ENCODE data around the gene ULK1.

ULK1 gene

DNA sequence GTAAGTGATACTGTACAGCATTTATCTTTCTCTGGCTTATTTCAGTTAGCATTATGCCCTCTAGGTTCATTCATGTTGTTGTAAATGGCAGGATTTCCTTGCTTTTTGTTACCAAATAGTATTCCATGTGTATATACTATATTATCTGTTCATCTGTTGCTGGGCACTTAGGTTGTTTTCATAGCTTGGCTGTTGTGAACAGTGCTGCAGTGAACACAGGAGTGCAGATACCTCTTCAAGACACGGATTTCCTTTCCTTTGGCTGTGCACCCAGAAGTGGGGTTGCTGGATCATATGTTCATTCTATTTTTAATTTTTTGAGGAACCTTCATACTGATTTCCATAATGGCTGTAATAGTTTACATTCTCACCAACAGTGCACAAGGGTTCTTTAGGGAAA, 76.8 kb downstream of the ULK1 start:
- H3K4me3 ChIP-seq (ENCODE audit: low read depth, low read length): no peak overlapping the region
- DNase-seq (ENCODE audit: low read depth, low spot score): no peak
- TF ChIP-seq, protein P1, sequence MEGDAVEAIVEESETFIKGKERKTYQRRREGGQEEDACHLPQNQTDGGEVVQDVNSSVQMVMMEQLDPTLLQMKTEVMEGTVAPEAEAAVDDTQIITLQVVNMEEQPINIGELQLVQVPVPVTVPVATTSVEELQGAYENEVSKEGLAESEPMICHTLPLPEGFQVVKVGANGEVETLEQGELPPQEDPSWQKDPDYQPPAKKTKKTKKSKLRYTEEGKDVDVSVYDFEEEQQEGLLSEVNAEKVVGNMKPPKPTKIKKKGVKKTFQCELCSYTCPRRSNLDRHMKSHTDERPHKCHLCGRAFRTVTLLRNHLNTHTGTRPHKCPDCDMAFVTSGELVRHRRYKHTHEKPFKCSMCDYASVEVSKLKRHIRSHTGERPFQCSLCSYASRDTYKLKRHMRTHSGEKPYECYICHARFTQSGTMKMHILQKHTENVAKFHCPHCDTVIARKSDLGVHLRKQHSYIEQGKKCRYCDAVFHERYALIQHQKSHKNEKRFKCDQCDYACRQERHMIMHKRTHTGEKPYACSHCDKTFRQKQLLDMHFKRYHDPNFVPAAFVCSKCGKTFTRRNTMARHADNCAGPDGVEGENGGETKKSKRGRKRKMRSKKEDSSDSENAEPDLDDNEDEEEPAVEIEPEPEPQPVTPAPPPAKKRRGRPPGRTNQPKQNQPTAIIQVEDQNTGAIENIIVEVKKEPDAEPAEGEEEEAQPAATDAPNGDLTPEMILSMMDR (IDR thresholded peaks at IDR 0.05; ENCODE audit: low read depth, low read length): no peak
- in situ Hi-C loops (cut with HindIII; ENCODE audit: low sequenced_read_pairs): no loop called here
